K562 (cell line): Measurements from ENCODE around the gene ACP4.

ENCODE experiments used
- CAMTA2 ChIP-seq: fragments of 250-450 bp; sonication (Bioruptor Pico); conservative IDR thresholded peaks from 2 replicates; pipeline ENCODE4 v1.5.1; 2022
- CTCF ChIP-seq, 3 experiments: IDR thresholded peaks in 2 of 3; conservative IDR thresholded peaks in 1 of 3; 2 replicates each; pipeline ENCODE4 v1.5.1; 2011 to 2012; ENCODE audit warnings: low read length in 3 of 3, mild to moderate bottlenecking in 3 of 3, control low read depth in 2 of 3, improper control_type of control experiment in 1 of 3, inconsistent platforms in 1 of 3, low read depth in 1 of 3, mixed read lengths in 1 of 3, moderate library complexity in 1 of 3; ENCODE audit not compliant: insufficient read depth in 2 of 3
- GMEB1 ChIP-seq: fragments of 250-450 bp; sonication (Bioruptor Pico); IDR thresholded peaks from 2 replicates; pipeline ENCODE4 v1.4.0; 2020; ENCODE audit warnings: mild to moderate bottlenecking
- KDM1A ChIP-seq, 2 experiments: fragments of 450-650 bp; IDR thresholded peaks; 2 replicates each; pipeline ENCODE4 v1.6.1; 2016; ENCODE audit warnings: mild to moderate bottlenecking in 2 of 2
- NR2C1 ChIP-seq, 2 experiments: fragments of 450-650 bp; IDR thresholded peaks; 2 replicates each; pipeline ENCODE4 v1.6.1; 2017; ENCODE audit warnings: mild to moderate bottlenecking in 2 of 2, antibody characterized with exemption in 1 of 2, inconsistent platforms in 1 of 2, missing compliant biosample characterization in 1 of 2, missing genetic modification characterization in 1 of 2
- POLR2AphosphoS5 ChIP-seq: IDR thresholded peaks from 2 replicates; pipeline ENCODE4 v1.6.1; 2011; ENCODE audit warnings: mild to moderate bottlenecking, low read depth, low read length, moderate library complexity; ENCODE audit not compliant: control insufficient read depth, insufficient read depth
- REST ChIP-seq, 2 experiments: fragments of 450-650 bp; formaldehyde crosslinking in 1 of 2; IDR thresholded peaks; 2 replicates each; pipeline versions ENCODE4 v1.4.0 to v1.6.1; 2014 to 2020; ENCODE audit warnings: mild to moderate bottlenecking in 2 of 2, borderline replicate concordance in 1 of 2, low read depth in 1 of 2
- SMC3 ChIP-seq: conservative IDR thresholded peaks from 2 replicates; pipeline ENCODE4 v1.6.1; 2011; ENCODE audit warnings: low read depth, low read length, improper control_type of control experiment; ENCODE audit not compliant: insufficient read depth
- TAF1 ChIP-seq: IDR thresholded peaks from 2 replicates; pipeline ENCODE4 v1.6.1; 2011; ENCODE audit warnings: mild to moderate bottlenecking, low read length, moderate library complexity; ENCODE audit not compliant: insufficient read depth, control insufficient read depth, severe bottlenecking; ENCODE audit errors: extremely low read depth
- YY1 ChIP-seq, 3 experiments: IDR thresholded peaks; 2 replicates each; pipeline ENCODE4 v1.6.1; 2011; ENCODE audit warnings: low read length in 2 of 3, mild to moderate bottlenecking in 2 of 3, moderate library complexity in 2 of 3, borderline replicate concordance in 1 of 3, control low read depth in 1 of 3, low read depth in 1 of 3; ENCODE audit not compliant: insufficient read depth in 3 of 3, insufficient replicate concordance in 2 of 3, control insufficient read depth in 1 of 3, insufficient read length in 1 of 3; ENCODE audit errors: extremely low read depth in 1 of 3
- ZNF311 ChIP-seq: fragments of 250-450 bp; sonication (Bioruptor Pico); IDR thresholded peaks from 2 replicates; pipeline ENCODE4 v1.4.0; 2020; ENCODE audit warnings: mild to moderate bottlenecking, moderate library complexity

GRCh38 chr19:50777830-50778303 is 12.3 kb upstream of the ACP4 start:
- TF ChIP-seq KDM1A (IDR thresholded peaks at IDR 0.05), result no peak
- no peak for TF ChIP-seq SMC3
- TF ChIP-seq CTCF (IDR thresholded peaks at IDR 0.05 in 2 of 3, conservative IDR thresholded peaks at IDR 0.05 in 1 of 3; ENCODE audit: insufficient read depth in 2 of 3, low read depth in 1 of 3, low read length in 3 of 3), result no peak
- TF ChIP-seq NR2C1 (IDR thresholded peaks at IDR 0.05), result no peak
- no peak for TF ChIP-seq NR2C1 (tag; IDR thresholded peaks at IDR 0.05)
- no peak for TF ChIP-seq ZNF311 (CRISPR knock-in tag)
- no peak for TF ChIP-seq YY1 (IDR thresholded peaks at IDR 0.05; ENCODE audit: borderline replicate concordance in 1 of 3, control insufficient read depth in 1 of 3, extremely low read depth in 1 of 3, insufficient read depth in 3 of 3, insufficient read length in 1 of 3, insufficient replicate concordance in 2 of 3, low read depth in 1 of 3, low read length in 2 of 3)
- no peak for TF ChIP-seq POLR2AphosphoS5
- no peak for TF ChIP-seq GMEB1 (CRISPR knock-in tag)
- no peak for TF ChIP-seq TAF1
- TF ChIP-seq CAMTA2 (CRISPR knock-in tag), result no peak
- TF ChIP-seq REST (IDR thresholded peaks at IDR 0.05; ENCODE audit: borderline replicate concordance), result no peak; the same call in 1 of the 2 replicates
- TF ChIP-seq REST (CRISPR knock-in tag; IDR thresholded peaks at IDR 0.05; ENCODE audit: low read depth), result no peak
